GM18505 (cell line): ENCODE data around the gene ZNF580.

Source experiments
- ATAC-seq: cut with Tn5 transposase; IDR thresholded peaks from one replicate; pipeline ENCODE4 v1.9.1; 2021; ENCODE audit not compliant: unreplicated experiment
- POLR2A ChIP-seq: IDR thresholded peaks from 4 replicates; pipeline ENCODE4 v1.6.1; 2011; ENCODE audit warnings: borderline replicate concordance; ENCODE audit not compliant: insufficient read depth, insufficient read length; ENCODE audit errors: extremely low read depth

ZNF580 gene

DNA sequence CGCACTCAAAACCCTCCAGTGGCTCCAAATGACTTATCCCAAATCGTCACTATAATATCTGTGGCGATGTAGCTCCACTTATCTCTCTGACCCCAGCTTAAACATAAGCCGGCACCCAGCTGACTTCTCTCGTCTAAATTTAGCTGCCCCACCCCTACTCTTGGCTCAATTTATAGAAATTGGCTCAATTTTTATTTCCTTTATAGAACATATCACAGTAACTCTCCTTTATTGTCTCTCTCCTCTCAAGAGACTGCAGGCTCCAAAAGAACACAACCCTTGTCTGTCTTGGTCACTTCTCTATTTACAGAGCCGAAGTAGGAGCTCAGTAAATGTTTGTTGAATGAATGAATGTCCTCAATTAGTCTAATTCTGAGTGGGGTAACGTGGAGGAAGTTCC is 17.2 kb upstream of the ZNF580 start:
- no peak for TF ChIP-seq POLR2A
- ATAC-seq, result no peak

DNA sequence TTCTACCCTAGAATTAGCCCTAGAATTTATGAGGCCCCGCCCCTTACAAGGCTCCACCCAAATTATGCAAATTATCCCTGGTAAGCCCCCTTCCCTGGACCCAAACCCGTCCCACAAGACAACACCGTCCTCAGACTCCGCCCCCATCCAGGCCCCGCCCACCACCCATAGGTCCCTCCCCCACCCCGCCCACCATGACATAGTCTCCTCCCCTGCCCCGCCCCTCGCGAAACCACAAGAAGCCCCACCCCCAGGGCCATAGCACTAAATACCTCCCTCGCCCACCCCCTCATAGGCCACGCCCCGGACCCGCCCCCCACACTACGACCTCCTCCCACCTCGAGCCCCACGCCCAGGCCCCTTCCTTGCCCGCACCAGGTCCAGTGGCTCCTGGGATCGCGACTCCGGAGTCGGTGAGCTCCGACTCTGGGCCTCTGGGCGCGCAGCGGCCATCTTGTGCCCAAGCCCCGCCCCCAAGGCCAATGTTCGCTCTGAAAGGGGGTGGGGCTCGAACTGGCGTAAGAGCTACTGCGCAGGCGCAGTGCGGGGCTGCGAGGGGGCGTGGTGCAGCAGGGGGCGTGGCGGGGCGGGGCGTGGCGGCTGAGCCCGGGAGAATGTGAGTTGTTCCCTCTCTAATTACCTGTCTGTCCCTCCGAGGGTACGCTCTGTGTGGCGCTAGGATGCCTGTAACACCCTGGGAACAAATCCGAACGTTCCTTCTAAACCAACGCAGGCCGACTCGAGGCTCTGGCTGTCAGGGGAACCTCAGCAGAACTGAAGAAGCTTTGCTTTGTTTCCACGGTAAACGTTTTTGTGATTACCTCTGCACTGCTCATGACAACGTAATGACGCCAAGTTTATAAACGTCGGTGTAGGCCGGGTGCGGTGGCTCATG is 16.4 kb upstream of the ZNF580 start, which contains the start of gene ZNF784:
Gene ZNF784 (minus strand): TSS at position 458 of the 895 bp plus-strand sequence. CDS start 5 bp downstream, at position 453.
- ATAC-seq, result peak; percentile 71
- peak; percentile 83 for TF ChIP-seq POLR2A

DNA sequence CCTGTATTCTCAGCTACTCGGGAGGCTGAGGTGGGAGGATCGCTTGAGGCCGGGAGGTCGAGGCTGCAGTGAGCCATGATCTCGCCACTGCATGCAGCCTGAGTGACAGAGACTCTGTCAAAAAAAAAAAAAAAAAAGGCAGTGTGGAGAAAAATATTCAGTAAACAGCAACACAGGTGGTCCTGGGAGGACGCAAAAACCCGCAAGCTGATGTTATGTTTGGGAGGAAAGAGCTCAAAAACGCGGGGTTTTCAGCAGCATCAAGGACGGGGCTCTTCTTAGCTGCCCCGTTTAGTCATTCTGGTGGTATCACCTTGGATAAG is 15.8 kb upstream of the ZNF580 start:
- TF ChIP-seq POLR2A, result no peak
- ATAC-seq, result no peak

DNA sequence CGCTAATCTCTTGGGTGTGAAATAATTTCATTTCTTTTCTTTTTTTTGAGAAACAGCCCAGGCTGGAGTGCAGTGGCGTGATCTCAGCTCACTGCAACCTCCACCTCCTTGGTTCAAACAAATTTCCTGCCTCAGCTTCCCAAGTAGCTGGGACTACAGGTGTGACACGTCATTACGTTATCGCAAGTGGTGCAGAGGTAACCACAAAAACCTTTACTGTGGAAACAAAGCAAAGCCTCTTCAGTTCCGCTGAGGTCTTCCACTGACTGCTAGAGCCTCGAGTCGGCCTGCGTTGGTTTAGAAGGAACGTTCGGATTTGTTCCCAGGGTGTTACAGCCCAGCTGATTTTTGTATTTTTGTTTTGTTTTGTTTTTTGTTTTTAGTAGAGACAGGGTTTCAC is 14.5 kb upstream of the ZNF580 start:
- ATAC-seq, result no peak
- no peak for TF ChIP-seq POLR2A

DNA sequence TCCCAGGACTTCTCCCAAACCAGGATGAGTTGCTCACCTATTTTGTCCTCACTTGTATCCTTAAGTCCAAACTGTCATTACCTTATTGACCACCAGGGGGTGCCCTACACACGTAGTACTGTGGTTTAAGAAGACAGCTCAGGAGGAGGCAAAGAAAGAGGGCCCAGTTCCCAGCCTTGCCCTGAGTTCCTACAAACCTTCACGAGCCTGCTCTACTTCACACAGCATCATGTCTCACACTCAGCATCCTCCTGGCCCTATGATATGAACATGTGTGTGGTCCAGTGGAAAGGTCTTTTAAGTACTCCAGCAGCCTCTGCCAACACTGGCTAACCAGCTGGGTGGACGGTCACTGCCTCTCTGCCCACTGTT is 8.4 kb upstream of the ZNF580 start:
- ATAC-seq, result no peak
- TF ChIP-seq POLR2A, result no peak

DNA sequence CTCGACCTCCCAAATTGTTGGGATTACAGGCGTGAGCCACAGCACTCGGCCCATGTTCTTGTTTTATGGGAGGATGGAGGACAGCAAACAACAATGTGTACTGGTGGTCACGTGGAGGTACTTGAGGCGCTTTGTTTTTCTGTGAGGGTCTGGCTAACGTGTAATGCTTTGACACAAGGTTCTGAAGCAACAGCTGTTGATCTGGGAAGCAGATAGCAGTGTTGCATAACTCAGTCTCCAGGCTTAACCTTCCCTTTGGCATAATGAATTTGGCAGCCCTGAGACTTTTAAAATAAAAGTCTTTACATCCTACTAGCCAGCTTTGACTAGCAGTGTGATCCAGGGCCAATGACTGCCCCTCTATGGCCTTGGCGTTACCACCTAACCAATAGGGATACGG is 6.9 kb upstream of the ZNF580 start:
- no peak for TF ChIP-seq POLR2A

DNA sequence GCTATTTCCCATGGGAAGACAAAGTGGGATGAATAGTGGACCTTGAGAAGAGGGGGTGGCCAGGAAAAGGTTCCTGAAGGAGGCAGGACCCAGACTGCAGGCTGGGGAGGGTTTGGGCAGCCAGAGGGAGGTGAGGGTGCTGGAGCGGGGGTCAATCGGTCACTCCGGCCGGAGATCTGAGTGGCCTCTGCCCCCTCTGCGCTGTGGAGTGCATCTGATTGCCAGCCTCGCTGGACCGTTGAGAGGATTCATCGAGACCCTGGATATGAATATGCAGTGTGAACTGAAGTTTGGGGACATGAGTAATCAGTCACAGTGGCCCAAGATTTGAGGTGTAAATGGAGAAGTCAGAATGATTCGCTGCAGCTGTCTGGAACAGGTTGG is 5.5 kb upstream of the ZNF580 start:
- ATAC-seq, result no peak
- TF ChIP-seq POLR2A, result no peak

More for the DNA sequence above, 6.9 kb upstream of the ZNF580 start:
- ATAC-seq, result no peak

DNA sequence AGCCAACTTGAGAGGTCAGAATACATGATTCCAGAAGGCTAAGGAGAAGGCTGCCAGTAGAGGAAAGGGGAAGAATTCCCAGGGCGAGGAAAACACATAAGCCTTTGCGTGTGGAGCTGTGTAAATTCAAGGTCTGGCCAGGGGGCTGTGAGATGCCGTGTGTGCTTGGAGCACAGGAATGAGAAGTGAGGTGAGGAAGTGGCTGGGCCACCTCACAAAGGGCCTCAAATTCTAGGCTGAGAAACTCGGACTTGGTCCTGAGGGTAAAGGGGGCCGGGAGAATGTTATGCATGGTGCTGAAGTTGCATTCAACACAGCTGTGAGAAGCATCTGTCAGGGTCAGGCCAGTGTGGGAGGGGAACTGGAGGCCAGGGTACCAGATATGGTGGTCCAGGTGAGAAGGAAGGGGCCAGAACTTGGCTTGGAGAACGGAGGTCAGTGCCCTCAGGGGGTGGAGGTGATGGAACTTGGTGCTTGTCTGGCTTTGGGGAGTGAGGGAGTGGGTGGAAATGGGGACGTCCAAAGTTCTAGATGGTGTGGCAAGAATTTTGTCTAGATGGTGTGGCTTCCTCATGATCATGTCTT is 4.9 kb upstream of the ZNF580 start:
- TF ChIP-seq POLR2A, result no peak
- no peak for ATAC-seq

DNA sequence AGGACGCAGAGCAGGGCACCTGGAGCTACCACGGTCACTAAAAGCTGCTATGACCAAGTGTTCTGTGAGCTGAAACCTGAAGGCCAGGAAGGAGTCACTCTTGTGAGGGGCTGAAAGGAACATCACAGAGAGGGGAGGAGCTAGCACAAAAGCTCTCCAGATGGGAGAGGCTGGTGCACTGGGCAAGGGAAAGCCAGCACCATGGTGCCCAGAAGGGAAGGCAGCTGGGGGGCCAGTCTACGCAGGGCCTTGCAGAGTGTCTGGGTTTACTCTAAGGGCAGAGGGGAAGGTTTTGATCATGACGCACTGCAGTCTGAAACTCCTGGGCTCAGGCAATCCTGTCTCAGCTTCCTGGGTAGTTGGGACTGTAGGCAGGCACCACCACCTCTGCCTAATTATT is 4.1 kb upstream of the ZNF580 start:
- TF ChIP-seq POLR2A, result no peak
- no peak for ATAC-seq

DNA sequence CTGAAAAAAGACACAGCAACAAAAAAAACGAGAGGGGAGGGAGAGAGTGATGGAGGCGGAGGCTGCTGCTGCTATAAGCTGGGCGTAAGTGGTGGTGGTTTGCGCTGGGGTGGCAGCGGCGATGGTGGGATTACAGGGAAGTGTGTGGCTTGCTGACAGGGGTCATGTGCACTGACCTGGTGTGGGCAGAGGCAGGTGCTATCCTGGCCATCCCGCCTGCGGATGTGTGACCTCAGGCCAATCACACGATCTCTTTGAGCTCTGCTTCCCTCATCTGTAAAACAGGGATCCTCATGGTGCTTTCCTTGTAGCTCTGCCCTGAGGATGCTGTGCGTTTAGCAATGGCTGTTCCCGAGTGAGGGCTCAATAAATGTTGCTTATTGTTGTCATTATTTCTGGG is 3.3 kb upstream of the ZNF580 start:
- no peak for ATAC-seq
- no peak for TF ChIP-seq POLR2A

DNA sequence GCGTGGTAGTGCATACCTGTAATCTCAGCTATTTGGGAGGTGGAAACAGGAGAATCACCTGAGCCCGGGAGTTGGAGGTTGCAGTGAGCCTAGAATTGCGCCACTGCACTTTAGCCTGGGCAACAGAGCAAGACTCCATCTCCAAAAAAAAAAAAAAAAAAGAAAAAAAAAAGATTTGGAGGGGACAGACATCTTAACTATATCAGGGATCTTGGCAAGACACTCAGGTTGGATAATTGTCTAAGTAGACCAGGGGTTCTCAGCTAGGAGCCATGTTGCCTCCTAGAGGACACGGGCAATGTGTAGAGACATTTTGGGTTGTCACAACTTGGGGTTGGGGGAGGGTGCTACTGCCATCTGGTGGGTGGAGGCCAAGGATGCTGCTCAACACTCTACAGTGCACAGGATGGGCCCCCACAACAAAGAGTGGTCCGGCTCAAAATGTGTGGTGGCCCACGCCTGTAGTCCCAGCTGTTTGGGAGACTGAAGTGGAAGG is 1.9 kb upstream of the ZNF580 start:
- TF ChIP-seq POLR2A, result peak; percentile 30
- no peak for ATAC-seq

DNA sequence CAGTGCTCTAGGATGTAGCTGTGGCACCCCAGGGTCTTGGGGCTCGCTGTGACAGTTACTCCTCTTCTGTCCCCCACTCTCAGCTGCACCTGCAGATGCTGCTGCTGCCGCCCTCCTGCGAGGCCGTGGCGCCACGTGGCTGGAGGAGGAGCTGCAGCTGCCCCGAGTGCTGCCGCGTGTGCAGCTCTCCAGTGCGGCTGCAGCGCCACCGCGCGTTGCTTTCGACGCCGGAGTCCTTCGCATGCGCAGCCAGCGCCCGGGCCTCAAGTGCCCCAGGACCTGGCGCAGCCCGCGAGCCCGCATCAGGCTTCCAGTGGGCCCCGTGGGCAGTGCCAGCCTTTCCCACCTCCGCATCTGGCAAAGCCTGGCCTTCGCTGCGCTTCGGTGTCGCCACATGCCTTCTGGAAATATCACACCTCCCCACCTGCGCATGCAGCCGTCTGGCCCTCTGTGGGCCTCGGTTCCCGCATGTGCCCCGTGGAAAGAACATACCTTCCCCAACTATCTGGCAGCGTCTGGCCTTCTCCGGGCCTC is 692 bp upstream of the ZNF580 start:
- TF ChIP-seq POLR2A, result peak; percentile 44
- ATAC-seq, result no peak

DNA sequence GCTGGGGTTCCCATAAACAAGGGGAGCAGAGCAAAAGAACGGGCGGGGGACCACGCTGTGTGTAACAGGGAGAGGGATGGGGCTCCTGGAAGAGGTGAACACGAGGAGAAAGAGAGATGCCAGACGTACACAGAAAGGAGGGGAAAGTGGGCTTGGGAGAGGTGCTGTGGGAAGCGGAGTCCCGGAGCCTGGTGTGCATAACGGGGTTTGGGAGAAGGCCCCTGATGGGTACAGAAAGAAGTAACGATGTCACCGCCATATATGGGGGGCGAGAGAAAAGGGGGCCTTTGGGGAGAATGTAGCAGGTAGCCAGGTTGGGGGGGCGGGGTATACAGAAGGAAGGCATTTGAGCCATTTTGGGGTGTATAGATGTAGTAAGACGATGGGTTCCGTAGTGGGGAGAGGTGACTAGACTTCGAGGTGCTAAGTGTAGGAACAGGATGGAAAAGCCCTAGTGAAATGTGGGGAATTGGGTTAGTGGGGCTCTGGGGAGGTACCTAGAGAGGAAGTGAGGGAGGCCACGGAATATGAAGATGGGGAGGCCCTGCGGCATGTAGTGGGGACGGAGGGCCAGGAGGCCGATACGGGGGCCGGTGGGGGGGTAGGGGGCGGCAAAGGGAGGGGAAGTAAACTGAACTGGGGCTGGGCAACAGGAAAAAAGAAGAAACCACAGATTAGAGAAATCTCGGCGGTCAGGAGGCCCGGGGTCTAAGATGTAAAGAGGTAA is 787 bp downstream of the ZNF580 start:
- no peak for TF ChIP-seq POLR2A
- ATAC-seq, result no peak
